ENCODE measurements around the gene GNPDA1.

GNPDA1 gene

GRCh38 chr5:142020122-142020659 is 7.4 kb upstream of the GNPDA1 start:
- no peak for DNase-seq

DNA sequence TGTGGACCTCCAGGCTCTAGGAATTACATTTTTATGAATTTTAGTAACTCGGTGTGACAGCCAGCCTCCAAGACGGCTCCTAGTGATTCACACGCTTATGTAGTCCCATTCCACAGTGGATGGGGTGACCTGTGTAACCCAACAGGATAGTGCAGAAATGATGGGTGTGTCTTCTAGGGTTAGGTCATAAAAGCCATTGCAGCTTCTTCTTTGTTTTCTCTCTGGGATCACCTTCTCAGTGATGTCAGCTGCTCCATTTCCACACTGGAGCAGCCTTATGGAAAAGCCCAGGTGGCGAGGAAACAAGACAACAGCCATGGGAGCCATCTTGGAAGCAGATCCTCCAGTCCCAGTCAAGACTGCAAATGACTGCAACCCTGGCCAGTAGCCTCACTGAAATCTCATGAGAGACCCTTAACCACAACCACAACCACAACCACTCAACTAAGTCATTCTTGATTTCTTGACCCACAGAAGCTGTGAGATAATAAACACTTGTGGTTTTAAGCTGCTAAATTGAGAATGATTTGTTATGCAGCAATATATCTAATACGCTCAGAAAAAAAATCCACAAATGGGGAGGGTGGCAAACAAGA is 5.1 kb upstream of the GNPDA1 start:
- no peak for DNase-seq

DNA sequence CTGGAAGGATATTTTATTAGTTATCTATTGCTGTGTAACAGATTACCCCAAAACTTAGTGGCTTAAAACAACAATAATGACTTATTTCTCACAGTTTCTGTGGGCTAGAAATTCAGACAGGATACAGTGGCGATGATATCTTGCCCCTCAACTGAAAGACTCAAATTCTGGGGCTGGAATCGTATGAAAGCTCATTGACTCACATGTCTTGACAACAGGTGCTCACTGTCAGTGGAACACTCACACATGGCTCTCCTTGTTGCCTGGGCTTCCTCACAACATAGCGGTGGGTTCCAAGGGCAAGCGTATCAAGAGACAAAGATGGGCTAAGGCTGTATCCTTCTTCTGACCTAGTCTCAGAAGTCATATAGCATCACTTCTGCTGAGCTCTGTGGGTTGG is 3.7 kb upstream of the GNPDA1 start:
- no peak for DNase-seq

DNA sequence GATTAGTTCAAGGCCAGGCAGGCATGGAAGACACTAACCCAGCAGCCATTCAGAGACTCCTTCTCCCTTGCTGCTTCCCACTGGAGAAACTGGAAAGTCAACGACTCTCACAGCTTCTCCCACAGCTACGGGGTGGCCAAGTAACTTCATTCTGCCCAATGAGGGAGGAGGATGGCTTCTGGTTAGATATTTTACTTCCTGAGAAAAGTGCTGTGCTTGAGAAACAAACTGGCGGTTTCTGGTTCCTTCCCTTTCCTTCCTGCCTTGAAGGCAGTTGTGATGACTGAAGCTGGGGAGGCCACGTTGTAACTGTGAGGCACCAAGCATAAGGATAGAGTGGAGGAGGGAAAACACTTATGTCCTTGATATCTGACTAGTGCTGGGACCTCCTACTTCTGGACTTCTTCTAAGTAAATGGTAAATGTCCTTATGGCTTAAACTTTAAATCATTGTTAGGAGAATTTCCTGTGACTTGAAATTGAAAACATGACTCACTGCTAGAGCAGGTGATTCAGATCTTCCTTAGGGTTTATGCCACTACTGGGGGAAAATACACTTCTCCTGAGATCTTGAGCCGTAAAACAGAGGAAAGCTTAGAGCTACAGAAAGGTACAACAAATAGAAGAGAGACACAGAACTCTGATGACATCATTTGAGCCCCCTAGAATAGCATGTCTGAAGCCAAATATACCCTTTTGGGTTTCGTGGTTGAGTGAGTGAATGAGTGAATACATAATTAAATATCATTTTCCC is 3.1 kb upstream of the GNPDA1 start:
- peak; percentile 7 to 82 for DNase-seq

- no peak for DNase-seq
These were observed 2.2 kb upstream of the GNPDA1 start for GRCh38 chr5:142014911-142015584.

- no peak for DNase-seq
These were observed 1.1 kb upstream of the GNPDA1 start for GRCh38 chr5:142013734-142014521.

DNA sequence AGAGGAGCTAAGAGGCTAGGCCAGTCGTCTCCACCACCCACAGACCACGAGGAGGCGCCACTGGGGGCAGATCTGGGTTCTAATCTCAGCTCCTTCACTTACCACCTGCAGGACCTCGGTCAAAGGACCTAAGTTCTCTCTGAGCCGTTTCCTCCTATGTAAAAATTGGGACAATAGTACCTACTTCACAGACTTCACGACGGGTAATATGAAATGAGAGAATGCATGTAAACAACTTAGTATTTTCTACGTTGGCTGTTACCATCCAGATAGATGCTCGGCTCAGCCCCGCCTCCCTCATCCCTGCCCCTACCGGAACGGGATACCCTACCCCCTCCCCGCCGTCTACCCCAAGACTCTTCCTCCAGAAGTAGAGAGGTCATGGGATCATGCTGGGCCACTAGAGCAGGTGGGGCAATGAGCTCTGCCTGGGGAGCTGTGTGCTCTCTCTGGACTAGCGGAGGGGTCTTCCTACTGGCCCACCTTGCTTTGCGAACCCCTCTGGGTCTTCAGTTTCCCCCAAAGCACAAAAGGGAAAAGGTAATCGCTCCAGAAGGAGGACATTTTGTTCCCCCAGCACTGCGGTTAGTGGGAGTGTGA is 541 bp downstream of the GNPDA1 start:
- DNase-seq = peak in 1 of 2 donors; percentile 38

DNA sequence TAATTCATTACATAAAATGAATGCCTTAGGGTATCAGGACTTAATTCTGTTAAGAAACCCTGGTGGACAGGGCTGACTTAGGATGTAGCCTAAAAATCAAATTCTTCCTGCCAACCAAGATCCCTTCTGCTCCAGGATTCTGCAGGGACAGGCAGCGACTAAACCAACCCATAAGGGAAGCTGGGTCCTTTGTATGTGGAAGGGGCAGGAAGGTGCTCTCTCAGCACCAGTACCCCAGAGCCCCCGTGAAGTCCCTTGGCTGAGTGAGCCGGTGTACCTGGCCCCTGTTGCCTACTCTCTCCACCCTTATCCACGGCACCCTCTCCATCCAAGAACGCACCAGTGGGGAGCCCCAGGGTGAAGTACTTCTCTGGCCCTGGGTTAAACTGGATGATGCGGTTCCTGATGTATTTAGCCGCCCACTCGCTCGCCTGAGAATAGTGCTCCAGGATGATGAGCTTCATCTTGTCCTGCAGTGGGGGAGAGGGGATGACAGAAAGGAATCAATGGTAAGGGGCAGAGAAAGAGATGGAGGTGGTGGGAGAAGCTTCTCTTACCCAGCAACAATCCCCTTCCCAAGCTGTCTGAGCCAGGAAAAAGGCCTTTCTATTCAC is 1.1 kb downstream of the GNPDA1 start:
- no peak for DNase-seq

DNA sequence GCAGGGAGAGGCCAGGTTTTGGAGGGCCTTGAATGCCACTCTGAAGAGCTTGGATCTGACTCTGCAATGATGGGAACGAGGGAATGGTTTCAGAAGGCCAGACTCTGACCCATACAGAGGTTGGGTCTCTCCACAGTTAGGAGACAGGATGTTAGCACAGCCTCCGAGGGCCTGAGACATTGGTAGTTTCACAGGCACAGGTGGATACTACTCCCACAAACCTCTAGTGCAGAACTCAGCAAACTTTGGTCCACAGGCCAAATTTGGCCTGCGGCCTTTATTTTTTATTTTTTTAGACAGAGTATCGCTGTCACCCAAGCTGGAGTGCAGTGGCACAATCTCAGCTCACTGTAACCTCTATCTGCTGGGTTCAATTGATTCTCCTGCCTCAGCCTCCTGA is 2.9 kb downstream of the GNPDA1 start:
- no peak for DNase-seq

DNA sequence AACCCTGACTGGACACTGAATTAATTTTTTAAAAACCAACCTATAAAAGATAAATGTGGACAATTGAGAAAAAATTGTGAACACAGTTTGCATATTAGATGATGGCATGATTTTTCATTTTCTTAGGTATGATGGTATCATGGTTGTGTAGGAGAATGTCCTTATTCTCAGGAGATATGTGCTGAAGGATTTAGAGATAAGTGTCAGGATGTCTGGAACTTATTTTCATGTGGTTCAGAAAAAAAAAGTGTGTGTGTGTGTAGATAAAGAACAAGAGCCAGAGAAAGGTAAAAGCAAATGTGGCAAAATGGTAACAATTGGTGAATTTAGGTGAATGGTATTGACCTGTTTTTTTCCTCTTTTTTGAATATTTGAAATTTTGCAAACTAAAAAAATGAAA is 4.0 kb downstream of the GNPDA1 start:
- DNase-seq = no peak

- DNase-seq = no peak
These were observed 5.6 kb downstream of the GNPDA1 start for GRCh38 chr5:142007237-142007544.

- DNase-seq = peak in 1 of 2 donors; percentile 28
These were observed 6.2 kb downstream of the GNPDA1 start for GRCh38 chr5:142006363-142007236.

- DNase-seq = no peak
These were observed 9.5 kb downstream of the GNPDA1 start for GRCh38 chr5:142003266-142003800.

DNA sequence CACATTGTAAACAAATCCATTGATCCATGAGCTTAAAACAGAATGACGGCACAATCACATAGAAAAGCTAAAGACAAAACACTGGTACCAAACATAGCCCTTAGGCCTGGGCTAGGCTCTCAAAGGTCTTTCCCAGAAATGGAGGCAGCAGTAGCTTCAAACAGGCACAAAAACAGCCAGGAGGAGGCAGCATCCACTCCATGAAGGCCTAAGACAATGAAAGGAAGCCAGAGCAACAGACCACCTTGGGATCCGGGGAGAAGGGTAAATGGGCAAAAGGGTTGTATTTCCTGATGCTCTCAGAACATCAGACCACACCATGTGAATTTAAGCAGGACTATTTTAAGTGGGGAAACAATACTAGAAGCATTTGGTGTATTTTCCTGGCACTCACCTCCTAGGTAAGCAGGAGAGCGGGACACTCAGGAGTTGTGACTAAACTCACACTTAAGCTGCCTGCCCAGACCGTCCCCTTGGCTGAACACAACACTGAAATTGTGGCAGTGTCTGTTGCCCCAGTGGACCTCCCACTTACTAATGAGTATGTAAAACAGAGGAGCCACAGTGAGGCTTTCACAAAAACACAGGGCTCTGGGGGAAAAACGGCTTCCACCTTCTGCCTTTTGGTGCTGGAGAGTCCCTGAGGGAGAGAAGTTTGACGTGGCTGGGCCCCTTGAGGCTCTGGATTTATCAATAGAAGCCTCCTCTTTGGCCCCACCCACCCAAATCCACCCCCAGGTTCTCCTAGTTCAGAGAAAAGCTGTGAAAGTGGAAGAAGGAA is 11.9 kb downstream of the GNPDA1 start:
- DNase-seq = peak in 1 of 2 donors; percentile 3

DNA sequence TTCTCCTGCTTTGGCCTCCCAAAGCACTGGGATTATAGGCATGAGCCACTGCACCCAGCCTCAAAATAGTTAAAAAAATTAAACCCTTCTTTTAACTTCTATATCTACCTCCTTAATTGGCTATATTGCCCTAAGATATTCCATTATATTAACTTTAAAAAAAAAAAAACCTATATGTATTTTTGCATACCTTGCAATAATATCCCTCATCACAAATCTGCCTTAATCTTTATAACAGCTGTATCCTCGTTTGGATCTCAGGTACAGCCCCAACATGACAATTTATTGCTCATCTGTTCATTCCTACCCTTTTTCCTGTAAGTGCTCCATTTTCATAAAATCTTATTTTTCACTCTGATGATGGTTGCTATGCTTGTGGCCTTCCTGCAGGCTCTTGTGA is 12.7 kb downstream of the GNPDA1 start:
- no peak for DNase-seq

GRCh38 chr5:141997358-141997960 is 15.4 kb downstream of the GNPDA1 start:
- no peak for DNase-seq

GRCh38 chr5:141995656-141996055 is 17.2 kb downstream of the GNPDA1 start:
- DNase-seq = no peak

DNA sequence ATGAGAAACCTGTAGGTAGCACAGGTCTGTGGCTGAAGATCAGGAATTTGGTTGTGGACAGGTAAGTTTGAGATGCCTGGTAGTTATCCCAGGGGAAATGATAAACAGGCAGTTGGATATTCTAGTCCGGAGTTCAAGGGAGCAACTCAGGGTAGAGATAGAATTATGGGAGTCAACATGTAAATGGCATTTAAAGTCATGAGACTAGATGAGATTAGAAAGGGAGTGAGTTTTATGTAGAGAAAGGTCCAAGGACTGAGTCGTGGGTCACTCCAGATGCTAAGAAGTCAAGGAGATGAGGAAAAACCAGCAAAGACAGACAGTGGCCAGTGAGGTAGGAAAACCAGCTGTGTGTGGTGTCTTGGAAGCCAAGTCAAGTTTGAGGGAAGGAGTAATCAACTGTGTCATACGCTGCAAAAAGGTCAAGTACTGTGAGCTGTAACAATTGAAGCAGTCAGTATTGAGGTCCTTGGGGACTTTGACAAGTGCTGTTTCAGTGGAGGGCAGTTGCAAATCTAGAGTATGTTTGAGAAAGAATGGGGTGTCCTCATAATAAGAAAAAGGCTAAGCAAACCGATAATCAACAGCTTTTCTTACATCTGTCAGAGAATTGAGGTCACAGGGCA is 18.2 kb downstream of the GNPDA1 start:
- DNase-seq = no peak

GRCh38 chr5:141992349-141992963 is 20.4 kb downstream of the GNPDA1 start:
- peak in 1 of 2 donors; percentile 63 for DNase-seq
